Hepatocyte (in vitro differentiated cells): ENCODE results near the gene OPCML. TPM values are rescaled to one million over a fixed set of nuclear protein-coding genes. Genes with fewer than 3 reads are reported as not detected.

Source experiments
- DNase-seq: peaks from one replicate; pipeline ENCODE4 v3.0.0-alpha.2; 2016; ENCODE audit warnings: low spot score
- H2AFZ ChIP-seq: fragments of 200-600 bp; sonication (generic); 2 replicates; pipeline ENCODE4 v1.6.0; 2016; ENCODE audit warnings: antibody characterized with exemption, mild to moderate bottlenecking
- H3K27ac ChIP-seq: fragments of 200-600 bp; sonication (generic); 2 replicates; pipeline ENCODE4 v1.5.1; 2016; ENCODE audit warnings: mild to moderate bottlenecking
- H3K27me3 ChIP-seq: fragments of 200-600 bp; sonication (generic); 2 replicates; pipeline ENCODE4 v1.6.1; 2016
- H3K36me3 ChIP-seq: fragments of 200-600 bp; sonication (generic); replicated peaks from 2 replicates; pipeline ENCODE4 v1.5.1; 2016; ENCODE audit warnings: low read depth; ENCODE audit not compliant: insufficient read depth
- H3K4me1 ChIP-seq: fragments of 200-600 bp; sonication (generic); 2 replicates; pipeline ENCODE4 v1.5.1; 2016; ENCODE audit warnings: mild to moderate bottlenecking, moderate library complexity; ENCODE audit not compliant: insufficient read depth
- H3K4me2 ChIP-seq: fragments of 200-600 bp; sonication (generic); 2 replicates; pipeline ENCODE4 v1.6.0; 2016
- H3K4me3 ChIP-seq: fragments of 200-600 bp; sonication (generic); 2 replicates; pipeline ENCODE4 v1.5.1; 2016; ENCODE audit warnings: mild to moderate bottlenecking
- H3K79me2 ChIP-seq: fragments of 200-600 bp; sonication (generic); 2 replicates; pipeline ENCODE4 v1.6.0; 2017; ENCODE audit warnings: mild to moderate bottlenecking
- H3K9me2 ChIP-seq: fragments of 200-600 bp; sonication (generic); replicated peaks from 2 replicates; pipeline ENCODE4 v1.6.0; 2017; ENCODE audit warnings: mild to moderate bottlenecking; ENCODE audit not compliant: insufficient read depth
- H3K9me3 ChIP-seq: fragments of 200-600 bp; sonication (generic); 2 replicates; pipeline ENCODE4 v1.5.1; 2016; ENCODE audit warnings: low read depth, mild to moderate bottlenecking
- H4K20me1 ChIP-seq: fragments of 200-600 bp; sonication (generic); 2 replicates; pipeline ENCODE4 v1.6.0; 2016; ENCODE audit warnings: mild to moderate bottlenecking; ENCODE audit not compliant: insufficient read depth, poor library complexity, severe bottlenecking
- CTCF ChIP-seq: fragments of 200-600 bp; sonication (generic); IDR thresholded peaks from 2 replicates; pipeline ENCODE4 v1.5.1; 2016; ENCODE audit warnings: antibody characterized with exemption, mild to moderate bottlenecking; ENCODE audit not compliant: poor library complexity
- EZH2 ChIP-seq: fragments of 200-600 bp; sonication (generic); IDR thresholded peaks from 2 replicates; pipeline ENCODE4 v1.6.1; 2016; ENCODE audit warnings: antibody characterized with exemption, mild to moderate bottlenecking, borderline replicate concordance
- EZH2phosphoT487 ChIP-seq: fragments of 200-600 bp; sonication (generic); IDR thresholded peaks from one replicate; pipeline ENCODE4 v1.6.1; 2018; ENCODE audit warnings: antibody characterized with exemption, mild to moderate bottlenecking, low read depth, moderate library complexity; ENCODE audit not compliant: unreplicated experiment, severe bottlenecking
- WGBS: methylation state at CpG from one replicate; pipeline ENCODE4 v1.1.6; 2016; ENCODE audit warnings: low lambda C conversion rate; ENCODE audit errors: missing lambda C conversion rate; 5-methylcytosine and 5-hydroxymethylcytosine counted together
- polyA plus RNA-seq: library from polyadenylated mRNA; unstranded; fragments of >200 nt; fragmentation: Nextera tagmentation; extraction: Ambion mirVana; gene quantifications from 2 replicates; pipeline ENCODE4 v1.2.1, GENCODE V29; 2016
- total RNA-seq: library from RNA; depleted of rRNA; stranded (reverse); fragments of >200 nt; gene quantifications from 2 replicates; pipeline ENCODE4 v1.2.3, GENCODE V29; 2014

Gene OPCML
- total and polyA plus RNA-seq, 2 experiments from 2014 or later = 0.37 to 0.98 TPM

GRCh38 chr11:133515107-133515506 lies 17.2 kb downstream of the OPCML start:
- Histone ChIP-seq H3K27ac (no peak overlapping the region), H3K4me1 (peaks cover 4% of the 10 kb centered on the region), H3K36me3 (no peaks in the 10 kb centered on the region), H3K4me3 (no peak overlapping the region), H3K27me3 (no peaks in the 10 kb centered on the region), H3K4me2 (no peak overlapping the region), H3K9me3 (no peaks in the 10 kb centered on the region), H3K9me2 (no peaks in the 10 kb centered on the region), H3K79me2 (no peaks in the 10 kb centered on the region), H4K20me1 (no peaks in the 10 kb centered on the region), H2AFZ (no peak overlapping the region)
- DNase-seq = no peak
- WGBS = 41% methylated on average over 2 of the region's 2 CpGs
- TF ChIP-seq EZH2 (no peak), CTCF (no peak), EZH2phosphoT487 (no peak)

GRCh38 chr11:133509924-133510697 lies 22.2 kb downstream of the OPCML start:
- H2AFZ ChIP-seq = no peak overlapping the region
- no peaks in the 10 kb centered on the region for H3K27me3 ChIP-seq
- no peak for DNase-seq
- H3K9me2 ChIP-seq = no peaks in the 10 kb centered on the region
- TF ChIP-seq CTCF (no peak), EZH2phosphoT487 (no peak), EZH2 (no peak)
- no peak overlapping the region for H3K4me2 ChIP-seq
- no peaks in the 10 kb centered on the region for H3K9me3 ChIP-seq
- no peaks in the 10 kb centered on the region for H3K79me2 ChIP-seq
- 69% methylated on average over 3 of the region's 3 CpGs for WGBS
- H3K4me3 ChIP-seq = no peak overlapping the region
- no peaks in the 10 kb centered on the region for H3K36me3 ChIP-seq
- no peaks in the 10 kb centered on the region for H3K4me1 ChIP-seq
- no peaks in the 10 kb centered on the region for H4K20me1 ChIP-seq
- H3K27ac ChIP-seq = no peak overlapping the region

- 73% methylated on average over 11 of the region's 11 CpGs for WGBS
Observed at GRCh38 chr11:133508468-133508867, 23.8 kb downstream of the OPCML start.

More at GRCh38 chr11:133508468-133508867, 23.8 kb downstream of the OPCML start:
- Histone ChIP-seq H2AFZ (no peak overlapping the region), H3K4me2 (no peak overlapping the region), H3K27me3 (peaks cover 9% of the 10 kb centered on the region), H3K9me2 (no peaks in the 10 kb centered on the region), H3K79me2 (no peaks in the 10 kb centered on the region), H3K27ac (no peak overlapping the region), H3K36me3 (no peaks in the 10 kb centered on the region), H3K4me3 (no peak overlapping the region), H3K9me3 (no peaks in the 10 kb centered on the region), H3K4me1 (no peaks in the 10 kb centered on the region), H4K20me1 (no peaks in the 10 kb centered on the region)
- TF ChIP-seq CTCF = no peak
- TF ChIP-seq EZH2phosphoT487 = no peak
- no peak for TF ChIP-seq EZH2
- DNase-seq = no peak
